Keratinocyte (primary cell): ENCODE measurements around the gene GRM1. TPM values are rescaled to one million over a fixed set of nuclear protein-coding genes. Genes with fewer than 3 reads are reported as not detected.

Source experiments
- DNase-seq: peaks from one replicate; pipeline ENCODE4 v3.0.0-alpha.2; 2011; ENCODE audit warnings: low read depth, missing footprints, low spot score
- FAIRE-seq: peaks from 2 replicates; lab custom pipeline; 2011; peaks lifted over from hg19 to GRCh38; lab: Jason Lieb, UNC
- H2AFZ ChIP-seq: 2 replicates; pipeline ENCODE4 v1.6.0; 2012; ENCODE audit warnings: low read length, control low read depth, inconsistent platforms; ENCODE audit not compliant: control insufficient read depth
- H3K27ac ChIP-seq: 2 replicates; pipeline ENCODE4 v1.5.1; 2011; ENCODE audit warnings: low read length; ENCODE audit not compliant: control insufficient read depth, insufficient read depth
- H3K27me3 ChIP-seq: 3 replicates; pipeline ENCODE4 v1.6.0; 2011; ENCODE audit warnings: low read length; ENCODE audit not compliant: control insufficient read depth, insufficient read depth; ENCODE audit errors: extremely low read depth
- H3K36me3 ChIP-seq, 2 experiments: 2 replicates in 1 of 2; 3 replicates in 1 of 2; pipeline ENCODE4 v1.5.1; 2011; ENCODE audit warnings: low read length in 2 of 2, mild to moderate bottlenecking in 1 of 2; ENCODE audit not compliant: control insufficient read depth in 2 of 2, insufficient read depth in 2 of 2; ENCODE audit errors: extremely low read depth in 1 of 2
- H3K4me1 ChIP-seq: 3 replicates; pipeline ENCODE4 v1.5.1; 2011; ENCODE audit warnings: low read length; ENCODE audit not compliant: control insufficient read depth, insufficient read depth; ENCODE audit errors: extremely low read depth
- H3K4me2 ChIP-seq: 3 replicates; pipeline ENCODE4 v1.6.0; 2011; ENCODE audit warnings: low read depth, low read length; ENCODE audit not compliant: control insufficient read depth, insufficient read depth; ENCODE audit errors: extremely low read depth
- H3K4me3 ChIP-seq, 3 experiments: fragments of 200-600 bp in 1 of 3; sonication (generic) in 1 of 3; 2 replicates in 2 of 3; 3 replicates in 1 of 3; pipeline ENCODE4 v1.5.1; 2011 to 2016; ENCODE audit warnings: low read length in 3 of 3, mild to moderate bottlenecking in 3 of 3, control low read depth in 2 of 3, inconsistent platforms in 1 of 3, low read depth in 1 of 3, mixed read lengths in 1 of 3, mixed run types in 1 of 3, moderate library complexity in 1 of 3; ENCODE audit not compliant: control insufficient read depth in 2 of 3, insufficient read depth in 2 of 3; ENCODE audit errors: extremely low read depth in 1 of 3
- H3K79me2 ChIP-seq: 2 replicates; pipeline ENCODE4 v1.6.0; 2012; ENCODE audit warnings: low read length; ENCODE audit not compliant: control insufficient read depth, insufficient read depth
- H3K9ac ChIP-seq: 3 replicates; pipeline ENCODE4 v1.6.0; 2011; ENCODE audit warnings: low read length; ENCODE audit not compliant: control insufficient read depth, insufficient read depth; ENCODE audit errors: extremely low read depth
- H3K9me1 ChIP-seq: 3 replicates; pipeline ENCODE4 v1.6.0; 2011; ENCODE audit warnings: low read length; ENCODE audit not compliant: control insufficient read depth, insufficient read depth; ENCODE audit errors: extremely low read depth
- H3K9me3 ChIP-seq: 2 replicates; pipeline ENCODE4 v1.5.1; 2012; ENCODE audit warnings: low read depth, low read length; ENCODE audit not compliant: control insufficient read depth
- H4K20me1 ChIP-seq: 3 replicates; pipeline ENCODE4 v1.6.0; 2011; ENCODE audit warnings: low read length; ENCODE audit not compliant: control insufficient read depth, insufficient read depth; ENCODE audit errors: extremely low read depth
- CTCF ChIP-seq, 3 experiments: IDR thresholded peaks in 1 of 3; conservative IDR thresholded peaks in 1 of 3; optimal IDR thresholded peaks in 1 of 3; 2 replicates in 2 of 3; 3 replicates in 1 of 3; pipeline versions ENCODE3 to v1.5.1; 2011; ENCODE audit warnings: low read length in 3 of 3, mild to moderate bottlenecking in 3 of 3, moderate library complexity in 2 of 3, control low read depth in 1 of 3, inconsistent platforms in 1 of 3; ENCODE audit not compliant: insufficient read depth in 2 of 3; ENCODE audit errors: extremely low read depth in 1 of 3
- EZH2 ChIP-seq: IDR thresholded peaks from one replicate; pipeline ENCODE4 v1.6.1; 2012; ENCODE audit warnings: inconsistent platforms, mild to moderate bottlenecking, low read length, moderate library complexity
- dilution Hi-C: fragments of 300-500 bp; cut with MboI; formaldehyde crosslinking; loops from one replicate; pipeline ENCODE4 v1.7.0; 2020; ENCODE audit warnings: low sequenced_read_pairs; ENCODE audit not compliant: extremely low pct_ligation_motif_present
- polyA plus RNA-seq, 5 experiments: library from polyadenylated mRNA; depleted of rRNA in 3 of 5; stranded (reverse) in 3 of 5; stranded (forward) in 1 of 5; unstranded in 1 of 5; fragments of >200 nt; gene quantifications; 1 replicate in 1 of 5; 2 replicates in 3 of 5; 3 replicates in 1 of 5; pipeline versions ENCODE4 v1.2.1 to v1.2.3, GENCODE V29; 2011 to 2012; ENCODE audit warnings: missing spikeins in 2 of 5, low read depth in 1 of 5, low replicate concordance in 1 of 5

The GRM1 gene
- polyA plus RNA-seq, 1 donor (not counting 4 experiments of a cell fraction or from before 2014, with no cell fraction given): not detected

- dilution Hi-C loops: no loop called here
- no peak for FAIRE-seq
- no peak overlapping the region for H3K4me2 ChIP-seq
Measured at GRCh38 chr6:146419576-146419975, 390.7 kb downstream of the GRM1 start.

GRCh38 chr6:146420255-146420654 lies 391.4 kb downstream of the GRM1 start:
- Histone ChIP-seq H3K4me2 (no peak overlapping the region), H4K20me1 (no peaks in the 10 kb centered on the region), H3K9ac (no peak overlapping the region), H3K9me3 (no peaks in the 10 kb centered on the region), H3K4me3 (no peak overlapping the region), H2AFZ (no peak overlapping the region), H3K79me2 (no peaks in the 10 kb centered on the region), H3K9me1 (no peaks in the 10 kb centered on the region), H3K27ac (no peak overlapping the region), H3K4me1 (no peaks in the 10 kb centered on the region), H3K36me3 (no peaks in the 10 kb centered on the region), H3K27me3 (no peaks in the 10 kb centered on the region)
- DNase-seq: no peak
- dilution Hi-C loops: no loop called here
- FAIRE-seq: no peak
- no peak for TF ChIP-seq CTCF (optimal IDR thresholded peaks at IDR 0.05 in 1 of 3, IDR thresholded peaks at IDR 0.05 in 1 of 3, conservative IDR thresholded peaks at IDR 0.05 in 1 of 3; ENCODE audit: extremely low read depth in 1 of 3, insufficient read depth in 2 of 3, low read length in 3 of 3)
- TF ChIP-seq EZH2: no peak

More at GRCh38 chr6:146419576-146419975, 390.7 kb downstream of the GRM1 start:
- Histone ChIP-seq H4K20me1 (no peaks in the 10 kb centered on the region), H2AFZ (no peak overlapping the region), H3K27me3 (no peaks in the 10 kb centered on the region), H3K79me2 (no peaks in the 10 kb centered on the region), H3K9me3 (no peaks in the 10 kb centered on the region), H3K9ac (no peak overlapping the region), H3K4me3 (no peak overlapping the region), H3K4me1 (no peaks in the 10 kb centered on the region), H3K36me3 (no peaks in the 10 kb centered on the region), H3K9me1 (no peaks in the 10 kb centered on the region), H3K27ac (no peak overlapping the region)
- TF ChIP-seq CTCF (optimal IDR thresholded peaks at IDR 0.05 in 1 of 3, IDR thresholded peaks at IDR 0.05 in 1 of 3, conservative IDR thresholded peaks at IDR 0.05 in 1 of 3; ENCODE audit: extremely low read depth in 1 of 3, insufficient read depth in 2 of 3, low read length in 3 of 3) (no peak), EZH2 (no peak)
- DNase-seq: no peak
